Measurements from ENCODE around the gene GNB2.
A peak's percentile ranks its signal among the peaks of the same experiment; 100 is the strongest.

Gene GNB2

DNA sequence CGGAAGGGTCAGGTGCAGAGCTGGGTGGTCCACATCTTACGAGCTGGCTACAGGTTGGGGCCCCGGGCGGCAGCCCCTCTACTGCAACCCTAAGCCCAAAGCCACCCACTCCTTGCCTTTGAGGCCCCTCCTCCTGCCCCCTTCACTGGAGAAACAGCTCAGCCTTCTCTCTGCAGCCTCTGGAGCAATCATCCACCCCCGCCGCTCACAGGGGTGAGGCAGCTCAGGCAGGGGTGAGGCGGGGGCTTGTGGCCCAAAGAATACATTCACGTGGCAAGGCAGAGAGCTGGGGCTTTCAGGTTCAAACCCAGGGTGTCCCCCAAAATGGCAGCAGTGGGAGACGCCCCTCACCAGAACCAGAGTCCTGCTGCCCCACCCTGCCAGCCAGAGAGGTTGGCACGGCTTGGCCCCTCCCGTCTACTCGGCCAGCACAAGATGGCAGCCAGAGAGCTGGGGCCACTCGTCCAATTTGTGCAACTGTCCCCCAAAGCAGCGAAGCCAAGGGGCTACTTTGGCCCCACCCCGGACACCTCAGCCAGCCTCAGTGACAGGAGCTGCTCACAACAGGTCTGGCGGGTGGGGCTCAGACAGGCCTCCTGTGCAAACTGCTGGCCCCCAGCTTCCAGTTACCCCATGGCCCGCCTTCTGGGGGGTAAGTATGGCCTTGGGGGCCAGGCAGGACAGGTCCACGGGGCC lies 7.2 kb downstream of the GNB2 start:
- Mint-ChIP-seq H3K27ac (peak overlapping the region; percentile 42), H3K27me3 (no peaks in the 10 kb centered on the region), H3K4me3 (no peak overlapping the region), H3K9me3 (no peaks in the 10 kb centered on the region), H3K36me3 (peaks cover 44% of the 10 kb centered on the region), H3K4me1 (peaks cover 48% of the 10 kb centered on the region)
- CTCF ChIA-PET, result interaction anchor here (0.5 to 4.9 kb wide), 5 partner anchors 11 to 171 kb away, joined by 3 to 29 read pairs (median 4); partner anchors contain the start of gene POP7
- DNase-seq, result no peak

DNA sequence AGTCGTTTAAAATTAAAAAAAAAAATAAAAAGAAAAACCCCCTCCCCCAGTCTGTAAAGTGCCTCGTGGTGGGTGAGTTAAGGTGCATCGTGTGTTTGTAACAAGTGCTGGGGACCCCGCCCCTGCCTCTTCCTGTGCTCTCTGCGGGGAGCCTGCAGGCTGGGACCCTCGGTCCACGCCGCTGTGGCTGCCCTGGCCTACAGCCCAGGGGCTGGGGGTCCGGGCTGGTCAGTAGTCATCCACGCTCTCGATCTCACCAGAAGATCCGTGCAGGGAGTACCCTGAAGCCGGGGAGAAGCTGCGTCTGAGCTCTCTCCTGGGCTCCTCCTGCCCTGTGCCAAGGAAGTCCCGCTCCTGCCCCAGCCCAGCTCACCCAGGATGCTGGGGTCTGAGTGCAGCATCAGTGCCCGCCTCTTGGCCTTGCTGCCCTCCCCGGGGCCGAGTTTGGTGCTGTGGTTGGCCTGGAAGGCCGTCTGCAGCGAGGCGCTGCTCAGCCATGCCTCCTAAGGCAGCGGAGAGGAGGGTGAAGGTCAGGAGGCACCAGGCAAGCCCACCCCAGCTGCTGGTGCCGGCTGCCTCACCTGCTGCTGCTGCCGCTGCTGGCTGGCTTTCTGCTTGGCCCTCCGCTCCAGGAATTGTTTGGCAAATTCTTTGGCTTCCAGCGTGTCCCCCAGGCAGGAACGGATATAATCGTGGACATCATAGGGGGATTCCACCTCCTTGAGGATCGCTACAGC lies 8.1 kb downstream of the GNB2 start:
- H3K4me1 Mint-ChIP-seq, result peaks cover 43% of the 10 kb centered on the region
- H3K27ac Mint-ChIP-seq, result peak overlapping the region; percentile 42
- no peak for DNase-seq
- CTCF ChIA-PET, result interaction anchor here (1.1 to 4.9 kb wide), 3 partner anchors 10 to 48 kb away, joined by 4 to 29 read pairs (median 4); partner anchors contain the start of gene POP7
- no peaks in the 10 kb centered on the region for H3K27me3 Mint-ChIP-seq
- peaks cover 41% of the 10 kb centered on the region for H3K36me3 Mint-ChIP-seq
- H3K4me3 Mint-ChIP-seq, result no peak overlapping the region
- H3K9me3 Mint-ChIP-seq, result no peaks in the 10 kb centered on the region

DNA sequence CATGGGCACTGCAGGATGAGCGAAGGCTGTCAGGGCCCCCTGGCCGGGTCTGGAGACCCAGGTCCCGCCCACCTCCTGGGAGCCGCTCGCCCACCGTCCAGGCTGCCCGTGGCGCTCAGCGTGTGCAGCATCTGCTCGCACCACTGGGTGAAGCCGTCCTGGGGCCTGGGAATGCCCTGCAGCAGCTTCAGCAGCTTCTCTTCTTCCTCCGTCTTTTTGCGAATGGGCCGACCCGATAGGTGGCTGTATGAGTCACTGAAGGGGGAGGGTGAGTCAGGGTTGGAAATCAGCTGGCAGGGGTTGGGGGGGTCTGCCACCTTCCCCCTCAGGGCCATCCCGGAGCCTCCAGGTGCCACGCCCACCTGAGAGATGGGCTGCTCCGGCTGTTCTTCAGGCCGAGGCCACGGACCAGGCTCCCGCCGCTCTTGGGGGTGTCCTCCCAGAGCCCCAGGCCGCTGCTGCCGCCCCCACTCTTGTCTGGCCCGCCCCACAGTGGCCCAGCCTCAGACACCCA lies 8.7 kb downstream of the GNB2 start:
- peaks cover 38% of the 10 kb centered on the region for H3K36me3 Mint-ChIP-seq
- no peaks in the 10 kb centered on the region for H3K9me3 Mint-ChIP-seq
- H3K4me1 Mint-ChIP-seq, result peaks cover 38% of the 10 kb centered on the region
- H3K4me3 Mint-ChIP-seq, result no peak overlapping the region
- no peaks in the 10 kb centered on the region for H3K27me3 Mint-ChIP-seq
- no peak overlapping the region for H3K27ac Mint-ChIP-seq
- CTCF ChIA-PET, result interaction anchor here (4.9 kb wide), 1 partner anchor 9 kb away, joined by 29 read pairs; no protein-coding TSS in a partner anchor
- DNase-seq, result no peak

DNA sequence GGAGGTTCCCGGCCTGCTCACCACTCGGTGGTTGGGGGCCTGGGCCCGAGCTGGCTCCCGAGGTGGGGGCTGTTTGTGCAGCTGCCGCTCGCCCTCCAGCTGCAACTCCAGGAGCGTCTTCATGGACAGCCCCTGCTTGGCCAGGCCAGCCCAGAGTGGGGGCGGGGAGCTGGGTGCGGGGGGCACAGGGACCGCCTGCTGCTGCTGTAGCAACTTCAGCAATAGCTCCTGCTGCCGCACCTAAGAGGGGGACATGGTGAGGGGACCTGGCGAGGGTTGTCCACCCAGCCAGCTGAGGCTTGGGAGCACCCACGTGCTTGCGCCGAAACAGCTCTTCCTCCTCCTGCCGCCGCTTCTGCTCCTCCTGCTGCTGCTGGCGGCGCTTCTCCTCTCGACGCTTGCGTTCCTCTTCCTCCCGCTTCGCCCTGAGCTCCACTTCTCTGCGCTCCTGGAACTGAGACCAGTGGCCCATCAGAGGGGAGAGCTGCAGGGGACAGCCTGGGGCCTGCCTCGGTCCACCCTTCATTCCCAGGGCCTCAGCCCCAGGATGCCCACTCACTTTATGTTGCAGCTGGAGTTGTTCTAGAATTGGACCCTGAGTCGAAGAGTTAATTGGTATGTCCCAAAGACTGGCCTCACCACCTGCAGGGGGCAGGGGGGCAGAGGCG lies 9.6 kb downstream of the GNB2 start:
- peak overlapping the region; percentile 58 for H3K27ac Mint-ChIP-seq

DNA sequence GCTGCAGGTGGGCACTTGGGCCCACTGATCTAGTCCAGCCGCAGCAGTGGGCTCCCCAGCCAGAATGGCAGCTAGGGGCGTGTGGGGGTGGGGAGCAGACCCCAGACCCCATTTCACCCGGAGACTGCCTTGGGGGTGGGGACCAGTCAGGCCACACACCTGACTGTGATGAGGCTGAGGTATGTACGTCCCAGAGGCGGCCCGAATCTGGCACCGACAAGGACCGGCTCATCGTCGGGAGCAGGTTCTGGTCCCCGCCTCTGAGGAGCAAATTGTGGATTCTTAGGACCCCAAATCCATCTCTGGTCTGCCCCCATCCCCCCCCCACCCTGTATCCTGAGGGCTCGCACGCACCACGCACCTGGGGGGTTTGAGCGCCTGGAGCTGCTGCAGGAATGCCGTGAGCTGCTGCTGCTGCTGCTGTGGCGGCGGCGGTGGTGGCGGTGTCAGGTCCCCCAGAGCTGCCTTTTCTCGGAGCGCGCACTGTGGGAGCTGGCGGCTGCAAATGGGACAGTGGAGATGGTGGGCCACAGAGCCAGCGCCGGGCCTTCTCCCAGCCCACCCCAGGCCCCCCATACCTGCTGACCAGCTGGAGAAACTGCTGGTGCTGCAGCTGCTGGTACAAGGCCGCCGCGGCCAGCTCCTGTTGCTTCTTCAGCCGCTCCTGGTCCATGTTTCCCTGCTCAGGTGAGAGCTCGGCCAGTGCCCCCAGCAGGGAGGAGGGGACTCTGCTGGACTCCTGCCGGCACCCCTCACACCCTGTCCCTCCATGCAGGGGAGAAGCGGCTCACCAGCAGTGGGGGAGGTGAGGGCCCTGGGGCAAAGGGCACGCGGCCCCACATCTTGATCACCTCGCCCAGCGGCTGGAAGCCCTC lies 10.4 kb downstream of the GNB2 start:
- peaks cover 32% of the 10 kb centered on the region for H3K36me3 Mint-ChIP-seq
- no peak for DNase-seq

More for the DNA sequence above, 9.6 kb downstream of the GNB2 start:
- CTCF ChIA-PET, result interaction anchor here (1.0 to 4.9 kb wide), 3 partner anchors 8 to 50 kb away, joined by 5 to 29 read pairs (median 5); partner anchors contain the start of gene POP7
- H3K36me3 Mint-ChIP-seq, result peaks cover 34% of the 10 kb centered on the region
- no peaks in the 10 kb centered on the region for H3K9me3 Mint-ChIP-seq
- H3K4me3 Mint-ChIP-seq, result no peak overlapping the region
- no peak for DNase-seq
- H3K4me1 Mint-ChIP-seq, result peaks cover 32% of the 10 kb centered on the region
- no peaks in the 10 kb centered on the region for H3K27me3 Mint-ChIP-seq

DNA sequence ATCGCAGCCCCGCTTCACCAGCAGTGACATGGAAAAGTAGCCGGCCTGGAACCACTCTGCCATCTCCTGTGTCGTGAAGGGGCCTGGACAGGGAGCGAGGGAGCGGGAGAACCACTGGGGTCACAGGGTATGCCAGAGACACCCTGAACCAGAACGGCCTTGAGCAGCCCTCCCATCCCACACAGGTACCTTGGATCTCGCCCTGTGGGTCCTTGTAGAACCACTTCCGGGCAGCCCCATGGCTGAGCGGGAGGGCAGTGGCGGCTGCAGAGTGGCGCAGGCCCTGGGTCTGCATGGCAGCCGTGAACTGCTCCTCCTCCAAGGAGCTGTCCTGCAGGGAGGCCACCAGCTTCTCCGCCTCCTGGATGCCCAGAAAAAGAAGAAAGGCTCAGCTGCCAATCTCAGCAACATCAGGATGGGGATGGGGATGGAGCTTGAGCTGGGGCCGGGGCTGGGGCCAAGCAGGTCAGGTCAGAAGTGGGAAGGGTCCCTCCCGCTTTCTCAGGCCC lies 11.0 kb downstream of the GNB2 start:
- H3K27ac Mint-ChIP-seq, result no peak overlapping the region
- no peaks in the 10 kb centered on the region for H3K9me3 Mint-ChIP-seq
- CTCF ChIA-PET, result no interaction called here
- H3K4me1 Mint-ChIP-seq, result peaks cover 27% of the 10 kb centered on the region
- no peak for DNase-seq
- no peaks in the 10 kb centered on the region for H3K27me3 Mint-ChIP-seq
- peaks cover 31% of the 10 kb centered on the region for H3K36me3 Mint-ChIP-seq
- H3K4me3 Mint-ChIP-seq, result no peak overlapping the region

More for the DNA sequence above, 10.4 kb downstream of the GNB2 start:
- Mint-ChIP-seq H3K9me3 (no peaks in the 10 kb centered on the region), H3K4me3 (no peak overlapping the region), H3K4me1 (peaks cover 31% of the 10 kb centered on the region), H3K27me3 (no peaks in the 10 kb centered on the region), H3K27ac (no peak overlapping the region)
- CTCF ChIA-PET, result interaction anchor here (1.0 to 4.9 kb wide), 3 partner anchors 8 to 51 kb away, joined by 5 to 29 read pairs (median 5); partner anchors contain the start of gene POP7

DNA sequence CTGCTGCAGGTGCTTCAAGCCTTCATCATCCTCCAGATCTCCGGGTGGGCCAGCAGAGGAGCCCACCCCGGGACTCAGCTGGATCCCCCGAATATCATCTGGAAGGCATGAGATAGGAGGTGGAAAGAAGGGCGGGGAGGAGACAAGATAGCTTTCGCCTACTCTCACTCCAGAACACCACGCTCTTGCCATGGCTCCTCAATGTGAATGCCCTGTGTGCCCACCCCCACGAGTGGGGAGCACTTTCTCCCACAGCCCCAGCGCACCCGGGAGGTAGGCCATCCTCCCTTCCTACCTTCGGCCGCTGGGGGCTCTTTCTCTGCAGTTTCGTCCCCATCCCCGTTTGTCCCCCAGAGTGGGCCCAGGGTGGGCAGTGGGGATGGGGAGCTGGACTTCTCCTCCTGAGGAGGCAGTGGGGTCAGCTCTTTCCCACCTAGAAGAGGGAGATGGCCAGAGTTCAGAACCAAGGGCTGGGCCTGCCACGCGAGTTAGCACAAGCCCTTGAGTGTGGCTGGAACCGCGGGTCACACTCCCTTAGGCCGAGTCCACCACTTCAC lies 11.6 kb downstream of the GNB2 start:
- H3K9me3 Mint-ChIP-seq, result no peaks in the 10 kb centered on the region
- peaks cover 22% of the 10 kb centered on the region for H3K4me1 Mint-ChIP-seq
- no peak for DNase-seq
- H3K4me3 Mint-ChIP-seq, result no peak overlapping the region
- peaks cover 29% of the 10 kb centered on the region for H3K36me3 Mint-ChIP-seq
- H3K27ac Mint-ChIP-seq, result no peak overlapping the region
- CTCF ChIA-PET, result no interaction called here
- no peaks in the 10 kb centered on the region for H3K27me3 Mint-ChIP-seq

DNA sequence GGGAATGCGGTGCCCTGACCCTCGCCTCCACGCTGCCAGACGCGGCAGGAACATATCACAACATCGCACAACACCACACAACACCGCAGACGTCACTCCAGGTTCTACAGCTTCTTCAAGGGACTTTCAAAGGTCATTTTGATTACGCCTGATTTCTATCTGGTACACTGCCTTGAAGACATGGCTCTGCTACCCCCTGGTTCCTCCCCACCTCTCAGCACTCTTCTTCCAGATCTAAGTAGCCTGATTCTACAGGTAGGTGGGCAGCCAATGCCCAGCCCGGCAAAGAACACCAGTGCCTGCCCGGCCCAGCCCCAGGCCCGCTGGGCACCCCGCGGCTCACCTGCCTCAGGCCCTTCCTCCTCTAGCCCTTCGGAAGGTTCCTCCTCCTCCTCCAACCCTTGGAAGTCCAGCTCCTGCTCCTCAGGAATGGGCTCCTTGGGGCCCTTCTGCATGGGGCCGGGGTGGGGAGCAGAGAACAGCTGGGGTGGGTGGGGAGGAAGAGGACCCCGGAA lies 12.1 kb downstream of the GNB2 start:
- no peaks in the 10 kb centered on the region for H3K9me3 Mint-ChIP-seq
- no peak for DNase-seq
- H3K27ac Mint-ChIP-seq, result no peak overlapping the region
- no peaks in the 10 kb centered on the region for H3K27me3 Mint-ChIP-seq
- H3K36me3 Mint-ChIP-seq, result peaks cover 27% of the 10 kb centered on the region
- CTCF ChIA-PET, result no interaction called here
- peaks cover 17% of the 10 kb centered on the region for H3K4me1 Mint-ChIP-seq
- H3K4me3 Mint-ChIP-seq, result no peak overlapping the region

DNA sequence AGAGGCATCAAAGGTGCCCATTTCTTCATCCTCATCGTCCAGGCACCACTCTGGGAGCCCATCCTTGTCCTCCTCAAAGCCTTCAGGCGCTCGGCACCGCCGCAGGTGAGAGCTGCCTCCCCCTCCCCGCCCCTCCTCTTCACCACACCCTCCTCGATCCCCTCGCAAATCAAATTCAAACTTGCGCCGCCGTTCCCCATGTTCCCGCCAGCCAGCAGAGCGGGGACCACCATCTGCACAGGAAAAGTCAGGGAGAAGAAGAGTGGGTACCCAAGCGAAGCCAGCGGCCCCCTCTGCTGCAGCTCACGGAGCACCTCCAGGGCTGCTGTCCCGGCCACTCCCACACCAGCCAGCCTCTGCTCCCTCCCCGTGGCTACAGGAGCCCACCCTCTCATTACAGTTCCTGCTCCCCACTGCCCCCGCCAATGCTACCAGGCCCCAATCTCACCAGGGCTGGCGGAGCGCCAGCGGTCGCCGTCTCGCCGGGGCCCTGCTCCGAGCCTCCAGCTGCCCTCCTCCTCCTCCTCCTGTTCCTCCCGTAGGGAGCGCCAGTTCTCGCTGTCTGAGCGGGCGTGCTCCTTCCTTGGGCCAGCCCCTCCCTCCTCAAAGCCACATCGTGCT lies 12.8 kb downstream of the GNB2 start:
- CTCF ChIA-PET, result no interaction called here
- no peak for DNase-seq
- H3K27ac Mint-ChIP-seq, result no peak overlapping the region
- no peaks in the 10 kb centered on the region for H3K27me3 Mint-ChIP-seq
- no peaks in the 10 kb centered on the region for H3K9me3 Mint-ChIP-seq
- H3K36me3 Mint-ChIP-seq, result peaks cover 27% of the 10 kb centered on the region
- peaks cover 11% of the 10 kb centered on the region for H3K4me1 Mint-ChIP-seq
- no peak overlapping the region for H3K4me3 Mint-ChIP-seq

DNA sequence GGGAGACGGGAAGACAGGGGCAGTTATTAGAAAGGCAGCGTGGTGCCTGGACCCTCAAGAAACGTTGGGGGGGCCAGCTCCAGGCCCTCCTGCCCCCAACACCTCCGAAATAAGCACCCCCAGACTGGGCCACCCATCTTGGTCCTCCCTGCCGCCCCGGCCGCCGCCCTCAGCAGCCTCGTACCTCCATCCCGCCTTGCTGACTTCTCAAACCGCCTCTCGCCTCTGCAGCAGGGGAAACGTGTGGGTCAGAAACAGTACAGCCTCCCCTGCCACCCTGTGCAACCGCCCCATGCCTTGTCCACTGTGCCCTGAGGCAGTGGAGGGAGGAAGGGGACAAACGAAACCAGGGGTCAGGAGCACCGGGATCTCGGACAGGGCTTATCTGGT lies 13.3 kb downstream of the GNB2 start:
- DNase-seq, result no peak
- H3K36me3 Mint-ChIP-seq, result peaks cover 26% of the 10 kb centered on the region
- H3K27me3 Mint-ChIP-seq, result no peaks in the 10 kb centered on the region
- no peak overlapping the region for H3K4me3 Mint-ChIP-seq
- H3K27ac Mint-ChIP-seq, result no peak overlapping the region
- peaks cover 10% of the 10 kb centered on the region for H3K4me1 Mint-ChIP-seq
- CTCF ChIA-PET, result no interaction called here
- H3K9me3 Mint-ChIP-seq, result no peaks in the 10 kb centered on the region

DNA sequence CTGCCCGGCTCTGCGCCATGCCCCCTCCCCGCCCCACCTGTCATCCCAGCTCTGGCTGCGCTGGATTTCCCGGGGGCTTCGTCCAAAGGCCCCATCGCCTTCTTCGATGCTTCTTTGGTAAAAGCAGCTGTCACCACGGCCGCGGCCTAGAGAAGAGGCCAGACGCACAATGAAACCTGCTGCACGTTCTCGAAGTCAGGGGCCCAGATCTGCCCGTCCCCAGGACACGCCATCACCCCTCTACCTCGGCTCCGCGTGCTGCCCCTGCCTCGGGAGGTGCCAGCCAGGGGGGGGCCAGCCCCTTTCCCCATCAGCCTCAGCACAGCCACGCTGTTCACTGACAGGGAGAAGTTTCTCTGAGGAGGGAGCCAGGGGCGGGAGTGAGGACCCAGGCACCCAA lies 13.7 kb downstream of the GNB2 start:
- peaks cover 15% of the 10 kb centered on the region for H3K4me1 Mint-ChIP-seq
- H3K27me3 Mint-ChIP-seq, result no peaks in the 10 kb centered on the region
- no peaks in the 10 kb centered on the region for H3K9me3 Mint-ChIP-seq
- CTCF ChIA-PET, result interaction anchor here (0.7 kb wide), 1 partner anchor 128 kb away, joined by 3 read pairs; no protein-coding TSS in a partner anchor
- no peak overlapping the region for H3K4me3 Mint-ChIP-seq
- H3K36me3 Mint-ChIP-seq, result peaks cover 26% of the 10 kb centered on the region
- DNase-seq, result no peak
- no peak overlapping the region for H3K27ac Mint-ChIP-seq

DNA sequence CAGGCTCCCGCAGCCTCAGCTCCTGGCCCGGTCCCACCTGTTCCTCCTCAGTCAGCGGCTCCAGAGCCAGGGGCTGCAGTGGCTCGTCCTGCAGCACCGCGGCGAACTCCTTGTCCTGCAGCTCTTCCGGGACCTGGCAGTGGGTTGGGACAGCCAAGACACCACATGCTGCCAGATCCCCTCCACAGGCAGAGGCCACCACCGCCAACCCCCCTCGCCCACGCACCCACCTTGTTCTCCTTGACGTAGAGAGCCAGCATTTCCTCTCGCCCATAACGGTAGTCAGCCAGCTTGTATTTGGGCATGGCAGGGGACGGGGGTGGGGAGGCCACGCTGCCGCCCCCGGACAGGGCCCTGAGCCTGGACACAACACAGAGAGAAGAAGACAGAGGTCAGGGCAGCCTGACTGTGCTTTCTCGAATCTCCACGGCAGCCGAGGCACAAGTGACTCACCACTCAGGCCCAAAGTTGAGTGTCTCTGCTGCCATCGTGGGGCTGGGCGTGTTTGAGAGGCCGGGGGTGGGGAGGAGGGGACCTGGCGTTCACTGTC lies 14.3 kb downstream of the GNB2 start:
- no peaks in the 10 kb centered on the region for H3K27me3 Mint-ChIP-seq
- H3K4me1 Mint-ChIP-seq, result peaks cover 20% of the 10 kb centered on the region
- no peaks in the 10 kb centered on the region for H3K9me3 Mint-ChIP-seq
- H3K4me3 Mint-ChIP-seq, result no peak overlapping the region
- DNase-seq, result no peak
- CTCF ChIA-PET, result interaction anchor here (0.7 kb wide), 1 partner anchor 128 kb away, joined by 3 read pairs; no protein-coding TSS in a partner anchor
- peak overlapping the region; percentile 42 for H3K27ac Mint-ChIP-seq
- H3K36me3 Mint-ChIP-seq, result peaks cover 26% of the 10 kb centered on the region
